Urinary bladder (tissue), 4 donors: ENCODE results near the gene ETFA. TPM values are rescaled to one million over a fixed set of nuclear protein-coding genes. Genes with fewer than 3 reads are reported as not detected.
A peak's percentile ranks its signal among the peaks of the same experiment; 100 is the strongest.

Source experiments
- DNase-seq: peaks from one replicate; pipeline ENCODE4 v3.0.0-alpha.2; 2015; ENCODE audit errors: extremely low spot score
- H3K27ac ChIP-seq: one replicate; pipeline ENCODE4 v1.5.1; 2013; ENCODE audit warnings: low read depth, mild to moderate bottlenecking, moderate library complexity
- H3K36me3 ChIP-seq: one replicate; pipeline ENCODE4 v1.6.1; 2013; ENCODE audit warnings: mild to moderate bottlenecking, moderate library complexity; ENCODE audit not compliant: insufficient read depth
- H3K4me1 ChIP-seq: one replicate; pipeline ENCODE4 v1.6.1; 2013; ENCODE audit warnings: mild to moderate bottlenecking, moderate library complexity; ENCODE audit not compliant: insufficient read depth
- H3K4me3 ChIP-seq: one replicate; pipeline ENCODE4 v1.5.1; 2013; ENCODE audit warnings: low read depth, low read length
- WGBS: extraction: QIAGEN DNeasy Blood & Tissue Kit; methylation state at CpG from one replicate; pipeline ENCODE4 v1.1.7; 2013; 5-methylcytosine and 5-hydroxymethylcytosine counted together
- polyA plus RNA-seq: library from polyadenylated mRNA; stranded (reverse); fragments of 200-250 nt; gene quantifications from one replicate; pipeline ENCODE4 v1.2.3, GENCODE V29; 2013
- total RNA-seq: library from RNA; depleted of rRNA; stranded (reverse); fragments of >200 nt; gene quantifications from one replicate; pipeline ENCODE4 v1.2.3, GENCODE V29; 2014
- donor health status: healthy with polysubstance abuse.
- donor health status: healthy.

The ETFA gene
- total and polyA plus RNA-seq, 2 donors, result 99.8 to 117 TPM

GRCh38 chr15:76201536-76202255, 109.6 kb downstream of the ETFA start:
- H3K36me3 ChIP-seq, result no peaks in the 10 kb centered on the region
- 91% methylated on average over 6 of the region's 6 CpGs for WGBS
- DNase-seq, result no peak
- peaks cover 1% of the 10 kb centered on the region for H3K4me1 ChIP-seq
- no peak overlapping the region for H3K27ac ChIP-seq
- no peak overlapping the region for H3K4me3 ChIP-seq

GRCh38 chr15:76200641-76201105, 110.6 kb downstream of the ETFA start:
- DNase-seq, result no peak
- H3K4me1 ChIP-seq, result peaks cover 1% of the 10 kb centered on the region
- 61% methylated on average over 5 of the region's 5 CpGs for WGBS
- H3K36me3 ChIP-seq, result no peaks in the 10 kb centered on the region
- H3K27ac ChIP-seq, result no peak overlapping the region
- H3K4me3 ChIP-seq, result no peak overlapping the region

GRCh38 chr15:76200083-76200465, 111.2 kb downstream of the ETFA start:
- peaks cover 1% of the 10 kb centered on the region for H3K4me1 ChIP-seq
- DNase-seq, result no peak
- H3K4me3 ChIP-seq, result no peak overlapping the region
- 98% methylated on average over 6 of the region's 6 CpGs for WGBS
- no peaks in the 10 kb centered on the region for H3K36me3 ChIP-seq
- H3K27ac ChIP-seq, result no peak overlapping the region

GRCh38 chr15:76199106-76200082, 111.9 kb downstream of the ETFA start:
- no peaks in the 10 kb centered on the region for H3K36me3 ChIP-seq
- H3K4me1 ChIP-seq, result peaks cover 1% of the 10 kb centered on the region
- DNase-seq, result no peak

GRCh38 chr15:76198456-76199105, 112.7 kb downstream of the ETFA start:
- Histone ChIP-seq H3K27ac (no peak overlapping the region), H3K4me1 (peaks cover 1% of the 10 kb centered on the region), H3K36me3 (no peaks in the 10 kb centered on the region), H3K4me3 (no peak overlapping the region)
- DNase-seq, result no peak
- WGBS, result 96% methylated on average over 6 of the region's 6 CpGs

More at GRCh38 chr15:76199106-76200082, 111.9 kb downstream of the ETFA start:
- Histone ChIP-seq H3K27ac (no peak overlapping the region), H3K4me3 (no peak overlapping the region)
- WGBS, result 67% methylated on average over 19 of the region's 19 CpGs

GRCh38 chr15:76197703-76198455, 113.4 kb downstream of the ETFA start:
- WGBS, result 91% methylated on average over 8 of the region's 8 CpGs
- DNase-seq, result no peak
- no peaks in the 10 kb centered on the region for H3K36me3 ChIP-seq
- no peak overlapping the region for H3K4me3 ChIP-seq
- H3K4me1 ChIP-seq, result peaks cover 1% of the 10 kb centered on the region
- H3K27ac ChIP-seq, result no peak overlapping the region

GRCh38 chr15:76196269-76197231, 114.7 kb downstream of the ETFA start:
- Histone ChIP-seq H3K4me3 (no peak overlapping the region), H3K36me3 (no peaks in the 10 kb centered on the region), H3K4me1 (peaks cover 1% of the 10 kb centered on the region), H3K27ac (peak overlapping the region; percentile 38)
- DNase-seq, result peak; percentile 59
- 34% methylated on average over 18 of the region's 18 CpGs for WGBS

- H3K4me1 ChIP-seq, result peaks cover 1% of the 10 kb centered on the region
- WGBS, result 93% methylated on average over 7 of the region's 7 CpGs
- H3K27ac ChIP-seq, result no peak overlapping the region
- H3K36me3 ChIP-seq, result no peaks in the 10 kb centered on the region
- DNase-seq, result no peak
- H3K4me3 ChIP-seq, result no peak overlapping the region
These were observed 115.6 kb downstream of the ETFA start for GRCh38 chr15:76195506-76196268.

GRCh38 chr15:76193934-76194333, 117.3 kb downstream of the ETFA start:
- Histone ChIP-seq H3K4me3 (no peak overlapping the region), H3K4me1 (peaks cover 1% of the 10 kb centered on the region), H3K27ac (no peak overlapping the region), H3K36me3 (no peaks in the 10 kb centered on the region)
- 74% methylated on average over 8 of the region's 8 CpGs for WGBS
- DNase-seq, result no peak

- DNase-seq, result no peak
- Histone ChIP-seq H3K27ac (no peak overlapping the region), H3K4me3 (no peak overlapping the region), H3K4me1 (no peaks in the 10 kb centered on the region), H3K36me3 (no peaks in the 10 kb centered on the region)
- WGBS, result 96% methylated on average over 8 of the region's 8 CpGs
These were observed 118.6 kb downstream of the ETFA start for GRCh38 chr15:76192715-76193114.

GRCh38 chr15:76191539-76192244, 119.6 kb downstream of the ETFA start:
- Histone ChIP-seq H3K27ac (no peak overlapping the region), H3K36me3 (no peaks in the 10 kb centered on the region), H3K4me1 (no peaks in the 10 kb centered on the region), H3K4me3 (no peak overlapping the region)
- 61% methylated on average over 55 of the region's 55 CpGs for WGBS
- no peak for DNase-seq
